ENCODE data around the gene CD200R1.
A peak's percentile ranks its signal among the peaks of the same experiment; 100 is the strongest.

Gene CD200R1, protein sequence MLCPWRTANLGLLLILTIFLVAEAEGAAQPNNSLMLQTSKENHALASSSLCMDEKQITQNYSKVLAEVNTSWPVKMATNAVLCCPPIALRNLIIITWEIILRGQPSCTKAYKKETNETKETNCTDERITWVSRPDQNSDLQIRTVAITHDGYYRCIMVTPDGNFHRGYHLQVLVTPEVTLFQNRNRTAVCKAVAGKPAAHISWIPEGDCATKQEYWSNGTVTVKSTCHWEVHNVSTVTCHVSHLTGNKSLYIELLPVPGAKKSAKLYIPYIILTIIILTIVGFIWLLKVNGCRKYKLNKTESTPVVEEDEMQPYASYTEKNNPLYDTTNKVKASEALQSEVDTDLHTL

DNA sequence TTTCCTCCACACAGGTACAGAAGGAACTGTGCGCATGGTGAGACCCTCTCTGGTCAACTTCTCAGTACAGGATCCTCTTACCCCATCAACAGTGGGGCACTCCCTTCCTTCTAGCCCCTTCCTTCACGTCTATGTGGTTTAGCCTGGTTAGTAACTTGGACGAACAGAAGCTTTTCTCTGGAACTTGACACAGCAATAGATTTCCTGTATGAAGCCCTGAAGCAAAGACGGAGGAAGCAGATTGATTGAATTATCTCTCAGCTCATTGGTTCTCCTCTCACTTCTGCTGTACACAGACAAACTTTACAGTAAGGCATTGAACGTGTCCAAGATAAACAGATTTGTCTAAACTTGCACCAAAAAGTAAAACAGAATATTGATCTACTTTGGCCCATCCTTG, at the start of gene CD200R1:
CD200R1 (minus strand) TSS at position 210 of the 400 bp plus-strand sequence. CDS start 246 bp downstream, outside the sequence.
- no peak for DNase-seq

DNA sequence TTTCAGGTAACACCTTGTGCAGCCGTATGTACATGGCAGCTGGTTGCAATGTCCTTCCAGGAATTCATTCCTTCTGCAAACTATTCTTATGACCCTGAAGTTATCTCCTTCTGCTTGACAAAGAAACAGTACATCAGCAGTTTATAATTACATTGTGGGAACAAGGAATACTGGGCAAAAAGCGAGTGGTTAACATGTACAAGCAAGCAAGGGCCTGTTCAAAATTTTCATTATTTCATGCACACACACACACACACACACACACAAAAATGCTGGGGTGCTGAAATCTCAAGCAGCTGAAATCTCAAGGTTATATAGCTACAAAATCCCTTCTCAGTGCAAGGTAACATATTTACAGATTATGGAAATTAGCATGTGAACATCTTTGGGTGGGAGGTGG, 46.6 kb upstream of the CD200R1 start:
- DNase-seq, result no peak

DNA sequence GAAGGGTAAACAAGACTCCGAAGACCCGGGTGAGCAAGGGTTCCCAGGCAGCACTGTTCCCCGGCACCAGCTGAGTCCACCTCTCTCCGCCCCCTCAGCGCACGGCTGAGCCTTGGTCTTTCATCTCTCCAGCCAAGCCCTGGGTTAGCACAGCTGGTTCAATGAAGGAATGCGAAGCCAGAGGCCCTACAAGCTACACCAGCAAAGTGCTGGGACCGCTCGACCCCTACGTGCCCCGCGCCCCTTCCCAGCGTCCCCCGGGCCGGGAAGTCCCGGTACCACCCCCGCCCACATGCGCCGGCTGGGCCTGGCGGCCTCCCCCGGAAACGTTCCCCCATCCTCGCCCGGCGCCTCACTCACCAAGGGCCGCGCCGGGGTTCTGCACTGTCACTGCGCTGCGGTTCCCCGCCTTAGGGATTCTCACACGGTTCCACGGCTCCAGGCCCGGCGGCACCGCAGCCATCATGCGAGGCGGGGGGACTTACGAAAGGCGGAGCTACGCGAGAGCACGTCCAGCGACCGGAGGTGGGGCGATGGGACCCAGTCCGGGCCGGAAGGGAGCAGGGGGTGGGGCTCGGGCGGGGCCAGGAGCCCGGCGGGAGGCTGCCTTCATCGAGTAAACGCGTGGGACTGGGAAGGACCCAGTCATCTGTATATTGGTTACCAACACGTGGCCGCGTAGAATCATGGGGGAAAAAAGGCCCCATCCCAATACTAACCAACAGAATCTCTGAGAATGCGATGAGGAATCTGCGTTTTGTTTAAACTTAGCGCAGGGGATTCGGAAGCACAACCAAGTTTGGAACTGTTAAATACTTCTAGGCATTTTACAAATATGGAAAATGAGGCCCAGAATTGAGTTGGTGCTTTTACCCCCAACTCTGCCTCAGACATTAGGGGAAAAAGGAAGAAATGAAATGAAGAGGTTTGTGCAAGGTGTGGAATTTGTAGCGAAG, 44.6 kb upstream of the CD200R1 start:
- DNase-seq, result peak; percentile 90

DNA sequence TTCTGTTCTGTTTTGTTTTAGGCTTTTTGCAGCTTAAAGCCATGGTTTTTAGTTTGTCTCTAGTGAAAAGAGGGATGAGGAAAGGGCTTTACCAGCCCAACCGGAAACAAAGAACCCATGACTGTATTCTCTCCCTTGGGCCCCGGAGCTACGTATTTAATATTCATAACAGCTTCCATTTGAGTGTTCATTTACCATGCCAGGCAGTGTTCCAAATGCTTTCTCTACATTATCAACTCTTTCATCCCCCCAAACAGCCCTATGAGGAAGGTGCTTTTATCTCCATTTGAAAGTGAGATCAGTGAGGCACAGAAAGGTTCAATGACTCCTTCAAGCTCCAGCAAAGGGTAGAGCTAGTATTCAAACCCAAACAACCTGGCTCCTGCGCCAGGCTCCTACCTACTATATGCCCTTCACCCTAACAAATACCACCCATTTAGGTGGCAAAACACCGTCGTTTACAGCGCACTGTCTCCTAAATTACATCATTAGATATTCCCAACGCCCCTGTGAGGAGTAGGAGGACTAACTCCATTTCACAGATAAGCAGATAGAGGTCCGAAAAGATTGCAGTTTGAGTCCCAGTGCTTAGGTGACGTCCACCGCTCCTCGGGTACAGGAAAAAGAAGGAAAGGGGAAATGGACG, 43.8 kb upstream of the CD200R1 start:
- DNase-seq, result peak; percentile 13

DNA sequence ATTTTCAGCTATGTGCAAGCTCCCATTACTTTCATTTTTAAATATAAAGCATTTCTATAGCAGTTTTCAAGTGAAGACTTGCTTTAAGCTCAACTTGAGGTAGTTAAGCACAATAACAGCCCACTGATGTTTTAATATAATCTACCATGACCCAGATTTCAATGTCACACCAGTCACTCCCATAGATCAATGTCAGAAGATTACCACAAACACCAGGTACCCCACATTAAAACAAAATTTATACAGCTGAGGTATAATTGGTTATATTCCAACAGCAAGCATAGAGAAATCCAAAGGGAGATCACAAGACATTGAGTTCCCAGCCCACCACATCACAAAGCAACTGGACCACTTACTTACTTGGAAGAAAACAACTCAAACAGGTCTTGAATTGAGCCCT, 38.7 kb upstream of the CD200R1 start:
- no peak for DNase-seq

DNA sequence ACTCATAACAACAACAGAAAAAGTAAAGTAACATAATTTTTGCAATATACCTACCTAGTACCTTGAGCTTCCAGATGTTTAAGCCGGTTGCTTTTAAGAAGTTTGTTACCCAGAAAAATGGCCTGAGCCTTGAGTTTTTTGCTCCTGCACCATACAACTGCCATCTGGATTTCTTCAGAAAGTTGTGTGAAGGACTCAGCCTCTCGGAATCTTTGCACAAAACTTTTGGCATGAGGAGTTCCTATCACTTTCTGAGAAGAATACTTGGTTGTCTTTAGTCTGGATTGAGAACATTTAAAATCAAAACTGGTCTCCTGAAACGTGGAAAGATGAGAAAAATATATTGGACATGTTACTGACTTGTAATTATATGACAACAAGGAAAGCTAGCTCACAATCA, 33.2 kb upstream of the CD200R1 start:
- DNase-seq, result no peak

DNA sequence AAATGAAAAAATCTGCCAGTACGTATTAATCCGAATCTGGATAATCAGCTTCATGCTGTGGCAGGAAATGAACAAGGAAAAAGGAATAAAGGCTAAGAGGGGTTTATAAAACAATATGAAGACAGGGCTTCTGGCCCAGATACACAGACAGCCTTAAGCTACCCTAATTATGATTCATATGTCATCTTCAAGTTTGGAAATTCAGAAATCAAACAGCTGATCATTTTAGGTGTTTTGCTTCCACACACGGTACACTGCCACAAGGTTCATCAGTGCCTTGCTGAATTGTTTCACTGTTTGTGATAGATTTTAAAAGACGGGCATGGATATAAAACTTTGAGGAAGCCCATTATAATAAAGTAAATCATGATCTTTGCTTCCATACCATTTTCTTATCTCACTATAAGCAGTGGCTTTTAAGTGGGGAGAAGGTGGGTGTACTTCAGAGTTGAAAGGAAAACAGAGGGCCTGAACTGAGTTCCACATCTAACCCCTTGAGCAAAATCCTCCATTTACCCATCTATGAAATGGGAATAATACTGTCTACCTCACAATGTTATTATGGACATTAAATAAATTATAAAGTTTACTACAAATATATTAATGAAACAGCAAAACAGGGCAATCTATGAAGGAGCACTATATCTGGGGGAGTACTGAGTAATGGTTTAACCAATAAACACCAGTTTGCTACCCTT, 31.6 kb upstream of the CD200R1 start:
- no peak for DNase-seq

DNA sequence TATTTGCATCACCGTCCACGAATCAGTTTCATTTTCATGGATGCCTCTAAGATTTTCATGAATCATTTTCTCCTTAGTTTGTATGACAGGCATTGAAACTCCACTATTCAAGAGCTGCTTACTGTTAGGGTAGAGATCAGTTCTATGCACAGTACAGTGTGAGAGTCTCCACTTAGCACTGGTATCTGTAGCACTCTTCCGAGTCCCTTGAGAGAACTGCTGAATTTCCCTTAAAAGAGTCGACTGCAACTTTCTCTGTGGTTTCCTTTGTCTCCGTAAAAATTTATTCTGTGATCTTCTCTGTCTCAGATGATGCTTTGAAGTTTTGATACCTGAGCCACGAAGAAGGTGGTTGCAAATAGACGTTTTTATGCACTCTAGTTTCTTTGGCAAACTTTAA, 30.7 kb upstream of the CD200R1 start:
- no peak for DNase-seq

DNA sequence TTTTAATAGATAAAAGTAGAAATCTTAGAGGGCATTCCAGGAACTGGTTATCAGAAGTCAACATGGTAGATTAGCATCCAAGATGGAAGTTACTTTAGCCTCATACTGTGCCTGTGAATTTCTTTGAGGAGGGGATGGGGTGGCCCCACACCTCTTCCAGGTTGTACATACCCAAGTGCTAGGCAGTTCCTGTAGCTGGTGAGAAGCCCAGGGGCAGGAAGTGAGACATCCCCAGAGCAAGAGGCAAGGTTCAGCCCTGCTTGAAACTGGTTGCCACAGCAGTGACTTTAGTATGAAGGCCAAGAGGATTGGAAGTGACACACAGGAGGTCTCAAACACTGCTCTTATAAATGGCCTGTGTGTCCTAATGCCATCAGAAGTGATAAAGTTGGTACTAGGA, 27.8 kb upstream of the CD200R1 start:
- no peak for DNase-seq

DNA sequence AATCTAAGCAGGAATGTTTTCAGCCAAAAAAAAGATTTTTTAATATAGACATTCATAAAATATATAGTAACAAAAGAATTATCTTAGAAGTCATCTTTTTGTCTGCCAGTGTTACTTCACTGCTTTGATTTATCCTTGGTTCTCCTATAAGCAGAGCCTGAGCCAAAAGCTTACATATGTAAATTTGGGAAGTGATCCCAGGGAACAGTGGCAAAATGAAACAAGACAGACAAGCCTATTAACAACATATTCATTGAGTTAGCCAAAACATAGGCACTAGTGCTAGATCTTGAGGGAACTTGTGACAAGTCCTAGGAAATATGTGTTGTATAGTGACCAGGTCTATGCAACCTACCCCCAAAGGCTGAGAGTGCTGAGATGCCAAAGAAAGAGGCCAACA, 27.1 kb upstream of the CD200R1 start:
- DNase-seq, result no peak

DNA sequence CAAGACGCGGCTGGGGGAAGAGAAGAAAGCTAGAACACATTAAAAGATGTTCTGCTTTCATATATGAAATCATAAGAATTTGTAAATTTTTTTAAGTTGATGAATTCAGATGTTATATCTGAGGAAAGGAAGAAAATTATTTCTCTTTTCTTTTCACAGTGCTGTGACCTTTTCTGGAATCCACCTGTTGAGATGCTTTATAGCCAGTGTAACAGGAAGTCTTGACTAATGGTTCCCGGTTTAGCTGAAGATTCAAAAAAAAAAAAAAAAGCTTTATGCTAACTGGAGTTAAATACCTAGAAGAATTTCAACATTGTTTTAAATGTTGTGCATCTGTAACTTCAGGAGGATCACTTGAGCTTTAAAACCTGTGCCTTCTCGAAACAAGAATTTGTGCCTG, 25.8 kb upstream of the CD200R1 start:
- DNase-seq, result no peak

DNA sequence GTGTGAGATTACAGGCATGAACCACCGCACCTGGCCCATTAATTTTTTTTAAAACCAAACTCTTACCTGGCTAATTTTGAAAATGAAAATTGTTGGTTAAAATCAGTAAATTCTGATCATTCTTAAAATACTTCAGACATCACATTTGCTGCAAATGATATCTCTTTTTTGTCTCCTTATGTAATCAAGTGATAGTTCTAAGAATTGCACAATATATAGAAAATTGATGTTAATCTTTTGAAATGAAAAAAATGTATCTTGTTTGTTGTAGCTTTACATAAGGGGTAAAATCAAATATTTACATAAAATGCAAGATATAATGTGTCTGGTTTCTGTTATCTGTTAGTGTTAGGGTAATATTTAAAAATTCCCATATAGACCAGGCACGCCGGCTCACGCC, 20.9 kb upstream of the CD200R1 start:
- DNase-seq, result no peak

DNA sequence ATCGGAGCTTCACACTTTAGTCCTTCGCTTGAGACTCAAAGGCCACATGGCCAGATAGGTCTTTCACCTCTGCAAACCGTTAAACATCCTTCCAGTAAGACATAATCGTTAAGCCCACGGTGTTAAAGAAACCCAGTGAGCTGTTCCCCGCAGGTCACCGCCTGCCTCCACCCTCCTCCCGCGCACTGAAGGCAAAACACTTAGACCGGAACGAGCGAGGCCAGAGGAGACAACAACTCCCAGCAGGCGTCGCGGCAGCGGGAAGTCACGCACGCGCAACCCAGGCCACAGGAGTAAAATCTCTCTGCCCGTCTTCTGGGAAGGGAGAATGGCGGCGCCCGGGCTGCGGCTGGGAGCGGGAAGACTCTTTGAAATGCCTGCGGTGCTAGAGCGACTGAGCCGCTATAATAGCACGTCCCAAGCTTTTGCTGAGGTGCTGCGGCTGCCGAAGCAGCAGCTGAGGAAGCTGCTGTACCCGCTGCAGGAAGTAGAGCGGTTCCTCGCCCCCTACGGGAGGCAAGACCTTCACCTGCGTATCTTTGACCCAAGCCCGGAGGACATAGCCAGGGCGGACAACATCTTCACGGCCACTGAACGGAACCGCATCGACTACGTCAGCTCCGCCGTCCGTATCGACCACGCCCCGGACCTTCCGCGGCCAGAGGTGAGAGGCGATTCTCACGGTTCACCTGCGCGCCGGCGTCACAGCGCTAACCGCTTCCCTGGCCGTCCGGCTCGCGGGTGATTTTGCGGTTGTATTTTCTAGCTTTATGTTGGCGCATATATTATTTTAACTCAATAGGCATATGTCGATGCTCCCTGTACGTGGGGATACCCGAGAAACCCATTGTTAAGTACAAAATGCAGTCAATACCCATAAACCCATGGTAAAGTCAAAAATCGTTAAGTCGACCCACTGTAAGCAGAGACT, 16.0 kb upstream of the CD200R1 start, which contains the start of gene GTPBP8:
GTPBP8 (plus strand) TSS at position 313 of the 931 bp plus-strand sequence; CDS start at position 329, 16 bp downstream.
- peak; percentile 90 for DNase-seq

DNA sequence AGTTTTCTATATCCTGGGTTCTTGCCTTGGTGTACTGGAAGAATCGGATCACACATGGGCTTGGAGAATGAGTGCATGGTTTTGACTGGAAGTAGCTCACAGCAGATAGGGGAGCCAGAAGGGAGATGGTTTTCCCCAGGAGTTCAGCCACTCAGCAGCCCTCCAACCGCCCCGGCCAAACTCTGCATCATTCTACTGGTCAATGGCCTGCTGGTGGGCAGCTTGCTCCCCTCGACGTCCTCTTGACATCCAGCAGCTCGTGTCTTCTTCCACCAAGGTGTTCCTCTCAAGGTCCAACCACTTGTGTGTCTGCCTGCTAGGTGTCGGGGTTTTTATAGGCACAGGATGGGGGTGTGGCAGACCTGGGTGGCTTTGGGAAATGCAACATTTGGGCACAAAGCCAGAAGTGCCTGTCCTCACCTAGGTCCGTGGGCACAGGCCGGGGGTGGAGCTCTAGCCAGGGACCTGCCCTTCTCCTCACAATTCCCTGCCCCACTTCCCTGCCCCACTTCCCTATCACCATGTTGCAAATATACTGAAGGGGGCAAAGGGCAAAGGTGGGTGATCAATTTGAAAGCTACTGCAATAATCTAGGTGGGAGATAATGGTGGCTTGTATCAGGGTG, 12.9 kb upstream of the CD200R1 start:
- DNase-seq, result no peak

DNA sequence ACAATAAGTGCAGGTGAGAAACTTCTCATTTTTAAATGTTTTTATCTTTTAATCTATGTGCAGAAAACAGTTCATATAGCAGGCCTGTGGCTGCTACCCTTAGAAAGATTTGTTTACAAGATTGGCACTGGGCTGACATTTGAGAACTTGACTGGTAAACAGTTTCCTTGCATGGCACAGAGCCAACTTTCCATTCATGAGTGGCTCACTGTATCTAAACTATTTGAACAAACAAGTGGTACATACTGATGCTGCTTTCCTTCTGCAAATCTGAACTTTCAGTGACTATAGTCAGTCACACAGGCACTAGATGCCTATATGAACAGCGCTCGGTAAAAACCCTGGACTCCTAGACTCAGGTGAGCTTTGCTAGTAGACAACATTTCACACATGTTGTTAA, 9.6 kb upstream of the CD200R1 start:
- no peak for DNase-seq

DNA sequence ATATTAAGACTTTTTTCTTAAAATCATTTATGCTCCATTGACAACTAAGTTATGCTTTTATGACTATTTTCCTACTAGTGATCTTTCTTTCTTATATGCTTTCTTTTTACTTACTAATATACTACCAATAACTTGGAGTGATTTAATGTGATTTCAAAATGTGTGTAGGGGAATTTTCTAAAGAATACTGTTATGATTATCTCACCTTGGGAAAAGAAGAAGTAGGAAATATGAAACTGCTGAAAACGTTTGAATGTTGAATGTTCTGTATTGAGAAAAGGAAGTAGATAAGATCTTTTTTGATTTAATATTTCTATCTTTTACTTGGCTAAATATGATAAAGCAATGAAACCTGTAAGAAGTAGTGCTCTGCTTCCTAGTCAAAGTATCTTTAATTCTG, 7.8 kb upstream of the CD200R1 start:
- peak; percentile 61 for DNase-seq

DNA sequence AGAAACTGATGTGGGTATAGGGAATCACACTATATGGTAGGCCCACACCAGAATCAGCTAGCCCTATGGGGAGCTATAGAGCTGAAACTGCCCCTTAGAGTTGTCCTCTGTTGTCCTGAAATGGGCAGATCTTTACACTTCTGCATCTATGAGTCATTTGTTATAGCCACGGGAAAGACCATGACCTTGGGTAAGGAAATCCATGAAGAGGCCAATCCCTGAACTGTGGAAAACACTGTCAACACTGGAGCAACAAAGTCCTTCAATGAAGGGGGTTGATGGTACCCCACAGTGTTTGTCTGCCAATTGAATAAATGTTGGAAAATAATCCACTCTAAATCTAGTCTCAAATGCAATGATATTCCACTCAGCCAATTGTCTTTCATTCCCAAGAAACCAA, 5.2 kb upstream of the CD200R1 start:
- no peak for DNase-seq

DNA sequence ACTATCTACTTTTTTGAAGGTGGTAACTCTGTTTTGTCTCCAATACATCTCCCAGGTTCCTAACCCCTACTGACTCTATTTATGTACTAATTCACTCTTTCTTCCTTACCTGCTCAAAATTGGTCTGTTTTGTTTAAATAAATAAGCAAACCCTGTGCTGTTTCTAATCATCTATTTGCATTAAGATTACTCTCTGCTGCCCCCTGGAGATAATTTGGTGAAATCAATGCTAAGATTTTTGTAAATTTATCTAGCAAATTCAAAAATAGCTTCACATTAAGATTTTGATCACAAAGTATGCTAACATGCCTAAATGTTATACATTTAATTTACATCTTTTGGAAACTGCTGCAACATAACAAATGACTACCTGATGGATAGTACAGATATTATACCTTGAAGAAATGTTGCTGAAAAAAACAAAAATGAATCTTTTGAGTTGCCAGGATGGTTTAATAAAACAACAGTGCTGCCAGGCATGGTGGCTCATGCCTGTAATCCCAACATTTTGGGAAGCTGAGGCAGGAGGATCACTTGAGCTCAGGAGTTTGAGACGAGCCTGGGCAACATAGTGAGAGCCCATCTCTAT, 4.4 kb upstream of the CD200R1 start:
- DNase-seq, result peak; percentile 54

DNA sequence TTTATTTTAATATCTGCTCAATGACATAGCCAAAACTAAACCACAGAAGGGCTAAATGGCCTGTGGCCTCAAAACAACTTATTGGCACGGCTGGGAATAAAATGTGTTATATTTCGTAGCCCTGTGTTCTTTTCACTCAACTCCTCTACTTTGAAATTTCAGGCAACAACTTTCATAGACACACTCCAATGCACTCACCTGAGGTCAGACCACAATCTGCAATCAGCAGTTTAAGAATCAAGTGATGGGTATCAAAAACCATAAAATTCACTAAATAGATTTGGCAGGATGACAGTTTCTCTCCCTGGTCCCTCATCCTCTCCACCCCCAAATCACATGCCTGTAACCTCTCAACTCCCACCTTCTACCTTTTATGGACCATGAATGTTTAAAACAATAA, 2.0 kb upstream of the CD200R1 start:
- no peak for DNase-seq

DNA sequence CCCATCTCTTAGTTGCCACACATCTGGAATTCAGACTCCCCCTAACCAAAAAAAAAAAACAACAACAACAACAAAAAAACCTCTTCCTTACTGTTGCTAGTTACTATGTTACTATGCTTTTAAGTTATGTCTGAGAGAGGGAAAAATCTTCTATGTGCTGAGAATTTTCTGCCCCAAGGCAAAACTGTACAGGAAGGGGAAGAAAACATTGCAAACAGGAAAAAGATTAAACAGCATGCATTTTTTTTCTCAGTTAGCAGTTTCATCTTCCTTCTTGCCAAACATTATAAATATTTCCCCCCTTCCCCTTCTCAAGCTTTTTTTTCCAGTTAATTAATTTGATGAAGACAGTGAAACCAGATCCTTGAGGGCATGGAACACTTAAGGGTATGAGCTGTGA, 1.1 kb upstream of the CD200R1 start:
- DNase-seq, result no peak

DNA sequence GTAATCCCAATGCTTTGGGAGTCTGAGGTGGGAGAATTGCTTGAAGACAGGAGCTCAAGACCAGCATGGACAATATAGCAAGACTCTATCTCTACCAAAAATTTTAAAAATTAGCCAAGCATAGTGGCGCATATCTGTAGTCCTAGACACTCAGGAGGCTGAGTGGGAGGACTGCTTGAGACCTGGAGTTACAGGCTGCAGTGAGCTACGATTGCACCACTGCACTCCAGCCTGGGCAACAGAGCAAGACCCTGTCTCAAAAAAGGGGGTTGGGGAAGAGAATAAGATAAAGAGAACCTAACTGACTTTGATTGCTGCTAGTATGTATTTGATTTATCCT, 755 bp downstream of the CD200R1 start:
- DNase-seq, result no peak
